A673 (cell line): ENCODE results near the gene SLIT3.

Experiments
- EZH2 ChIP-seq: fragments of 200-600 bp; sonication (generic); IDR thresholded peaks from 2 replicates; pipeline ENCODE4 v1.6.1; 2017; ENCODE audit warnings: borderline replicate concordance, low read depth, mild to moderate bottlenecking, mixed read lengths, antibody characterized with exemption, low read length; ENCODE audit not compliant: poor library complexity, severe bottlenecking
- TF ChIP-seq, protein P1 (sequence below): fragments of 300-800, 200-600 bp; sonication (generic); conservative IDR thresholded peaks from 2 replicates; pipeline ENCODE4 v1.5.1; 2017; ENCODE audit warnings: low read depth, mild to moderate bottlenecking, antibody characterized with exemption, low read length, moderate library complexity, mixed read lengths

GRCh38 chr5:168877132-168877892 is 423.6 kb downstream of the SLIT3 start:
- TF ChIP-seq, protein P1, sequence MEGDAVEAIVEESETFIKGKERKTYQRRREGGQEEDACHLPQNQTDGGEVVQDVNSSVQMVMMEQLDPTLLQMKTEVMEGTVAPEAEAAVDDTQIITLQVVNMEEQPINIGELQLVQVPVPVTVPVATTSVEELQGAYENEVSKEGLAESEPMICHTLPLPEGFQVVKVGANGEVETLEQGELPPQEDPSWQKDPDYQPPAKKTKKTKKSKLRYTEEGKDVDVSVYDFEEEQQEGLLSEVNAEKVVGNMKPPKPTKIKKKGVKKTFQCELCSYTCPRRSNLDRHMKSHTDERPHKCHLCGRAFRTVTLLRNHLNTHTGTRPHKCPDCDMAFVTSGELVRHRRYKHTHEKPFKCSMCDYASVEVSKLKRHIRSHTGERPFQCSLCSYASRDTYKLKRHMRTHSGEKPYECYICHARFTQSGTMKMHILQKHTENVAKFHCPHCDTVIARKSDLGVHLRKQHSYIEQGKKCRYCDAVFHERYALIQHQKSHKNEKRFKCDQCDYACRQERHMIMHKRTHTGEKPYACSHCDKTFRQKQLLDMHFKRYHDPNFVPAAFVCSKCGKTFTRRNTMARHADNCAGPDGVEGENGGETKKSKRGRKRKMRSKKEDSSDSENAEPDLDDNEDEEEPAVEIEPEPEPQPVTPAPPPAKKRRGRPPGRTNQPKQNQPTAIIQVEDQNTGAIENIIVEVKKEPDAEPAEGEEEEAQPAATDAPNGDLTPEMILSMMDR = no peak
- TF ChIP-seq EZH2 = no peak
